ENCODE measurements around the gene TBC1D22A.

DNA sequence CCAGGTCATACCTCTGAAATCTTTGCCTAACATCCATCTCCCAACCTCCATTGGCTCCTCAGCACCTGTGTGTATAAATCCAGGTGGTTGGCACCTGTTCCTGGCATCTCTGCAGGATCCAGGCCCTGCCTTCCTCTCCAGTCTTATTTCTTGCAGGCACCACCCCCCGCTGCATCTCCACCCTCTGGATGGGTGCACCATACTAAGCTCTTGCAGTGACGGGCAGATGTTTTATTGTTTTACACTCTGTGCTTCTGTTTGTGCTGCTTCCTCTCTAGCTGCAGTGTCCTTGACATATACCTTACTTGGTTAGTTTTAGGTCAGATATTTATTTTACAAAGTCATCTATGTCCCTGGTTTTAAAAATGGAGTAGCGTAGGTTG is 102.6 kb downstream of the TBC1D22A start:
- TF ChIP-seq POLR2A (IDR thresholded peaks at IDR 0.05; ENCODE audit: low read length): no peak
- TF ChIP-seq GATA1 (IDR thresholded peaks at IDR 0.05; ENCODE audit: low read depth, low read length): no peak
